ENCODE data around the gene AGR3.
"Not testable (repeated sequence)": the region's sequence is repeated elsewhere in the genome, so short reads cannot be mapped to it uniquely, and the experiment has no call there.

Gene AGR3

GRCh38 chr7:16880554-16880953 is 1.2 kb downstream of the AGR3 start:
- DNase-seq, result no peak
- Histone ChIP-seq H3K36me3 (no peaks in the 10 kb centered on the region), H3K9me3 (ENCODE audit: severe bottlenecking) (no peaks in the 10 kb centered on the region), H3K27ac (no peak overlapping the region), H3K27me3 (ENCODE audit: insufficient read depth, low read depth, severe bottlenecking) (no peaks in the 10 kb centered on the region), H3K4me3 (ENCODE audit: low read depth, low read length) (no peak overlapping the region)
- no peak for TF ChIP-seq CTCF (IDR thresholded peaks at IDR 0.05; ENCODE audit: low read depth, low read length)

- no peak for TF ChIP-seq CTCF (IDR thresholded peaks at IDR 0.05; ENCODE audit: low read depth, low read length)
- Histone ChIP-seq H3K27me3 (ENCODE audit: insufficient read depth, low read depth, severe bottlenecking) (no peaks in the 10 kb centered on the region), H3K36me3 (no peaks in the 10 kb centered on the region), H3K9me3 (ENCODE audit: severe bottlenecking) (no peaks in the 10 kb centered on the region), H3K27ac (no peak overlapping the region), H3K4me3 (ENCODE audit: low read depth, low read length) (no peak overlapping the region)
- DNase-seq, result no peak
Measured at GRCh38 chr7:16879181-16879580, 2.6 kb downstream of the AGR3 start.

- no peak overlapping the region for H3K27ac ChIP-seq
- no peaks in the 10 kb centered on the region for H3K36me3 ChIP-seq
- no peak for TF ChIP-seq CTCF (IDR thresholded peaks at IDR 0.05; ENCODE audit: low read depth, low read length)
- no peaks in the 10 kb centered on the region for H3K27me3 ChIP-seq (ENCODE audit: insufficient read depth, low read depth, severe bottlenecking)
- DNase-seq, result no peak
- no peak overlapping the region for H3K4me3 ChIP-seq (ENCODE audit: low read depth, low read length)
- no peaks in the 10 kb centered on the region for H3K9me3 ChIP-seq (ENCODE audit: severe bottlenecking)
Measured at GRCh38 chr7:16875861-16876260, 5.9 kb downstream of the AGR3 start.

- TF ChIP-seq CTCF (IDR thresholded peaks at IDR 0.05; ENCODE audit: low read depth, low read length), result no peak
- DNase-seq, result no peak
- no peak overlapping the region for H3K27ac ChIP-seq
- H3K27me3 ChIP-seq (ENCODE audit: insufficient read depth, low read depth, severe bottlenecking), result no peaks in the 10 kb centered on the region
- H3K4me3 ChIP-seq (ENCODE audit: low read depth, low read length), result no peak overlapping the region
- H3K36me3 ChIP-seq, result no peaks in the 10 kb centered on the region
- no peaks in the 10 kb centered on the region for H3K9me3 ChIP-seq (ENCODE audit: severe bottlenecking)
Measured at GRCh38 chr7:16874066-16874465, 7.7 kb downstream of the AGR3 start.

GRCh38 chr7:16867328-16867727 is 14.5 kb downstream of the AGR3 start:
- Histone ChIP-seq H3K4me3 (ENCODE audit: low read depth, low read length) (no peak overlapping the region), H3K27ac (no peak overlapping the region), H3K36me3 (no peaks in the 10 kb centered on the region), H3K9me3 (ENCODE audit: severe bottlenecking) (no peaks in the 10 kb centered on the region), H3K27me3 (ENCODE audit: insufficient read depth, low read depth, severe bottlenecking) (no peaks in the 10 kb centered on the region)
- DNase-seq, result no peak
- TF ChIP-seq CTCF (IDR thresholded peaks at IDR 0.05; ENCODE audit: low read depth, low read length), result no peak

GRCh38 chr7:16853189-16853588 is 28.6 kb downstream of the AGR3 start:
- not testable (repeated sequence) for DNase-seq; H3K36me3 ChIP-seq; H3K27me3 ChIP-seq (ENCODE audit: insufficient read depth, low read depth, severe bottlenecking); H3K9me3 ChIP-seq (ENCODE audit: severe bottlenecking); H3K4me3 ChIP-seq (ENCODE audit: low read depth, low read length); H3K27ac ChIP-seq
